ENCODE data around the gene CXCR3. TPM values are rescaled to one million over a fixed set of nuclear protein-coding genes. Genes with fewer than 3 reads are reported as not detected.

CXCR3 gene
- total RNA-seq, 2 experiments from 2014 or later: 42.4 to 43.8 TPM

GRCh38 chrX:71607488-71607887, 10.8 kb downstream of the CXCR3 start:
- Mint-ChIP-seq H3K27ac (peak overlapping the region; percentile 90), H3K4me1 (ENCODE audit: low read depth) (peaks cover 71% of the 10 kb centered on the region), H3K4me3 (no peak overlapping the region), H3K9me3 (peaks cover 9% of the 10 kb centered on the region), H3K36me3 (ENCODE audit: low read depth) (peaks cover 84% of the 10 kb centered on the region), H3K27me3 (no peaks in the 10 kb centered on the region)
- TF ChIP-seq CTCF (IDR thresholded peaks at IDR 0.05): no peak
- CTCF ChIA-PET: interaction anchor here (0.8 to 1.6 kb wide), 2 partner anchors 15 to 42 kb away, joined by 3 to 5 read pairs; no protein-coding TSS in a partner anchor
- DNase-seq: no peak
- no peak for ATAC-seq
- POLR2A ChIA-PET: interaction anchor here (1.1 kb wide), 1 partner anchor 31 kb away, joined by 4 read pairs; no protein-coding TSS in a partner anchor
- intact Hi-C loops (cut with micrococcal nuclease): no loop called here

GRCh38 chrX:71606536-71607216, 11.6 kb downstream of the CXCR3 start:
- intact Hi-C loops (cut with micrococcal nuclease): no loop called here
- peaks cover 70% of the 10 kb centered on the region for H3K4me1 Mint-ChIP-seq (ENCODE audit: low read depth)

GRCh38 chrX:71604796-71605568, 13.3 kb downstream of the CXCR3 start:
- POLR2A ChIA-PET: no interaction called here
- Mint-ChIP-seq H3K27me3 (no peaks in the 10 kb centered on the region), H3K27ac (peak overlapping the region; percentile 76), H3K9me3 (peaks cover 9% of the 10 kb centered on the region), H3K4me1 (ENCODE audit: low read depth) (peaks cover 67% of the 10 kb centered on the region), H3K36me3 (ENCODE audit: low read depth) (peaks cover 86% of the 10 kb centered on the region), H3K4me3 (no peak overlapping the region)
- ATAC-seq (no peak), DNase-seq (no peak)
- no peak for TF ChIP-seq CTCF (IDR thresholded peaks at IDR 0.05)
- intact Hi-C loops (cut with micrococcal nuclease): no loop called here
- CTCF ChIA-PET: no interaction called here

More at GRCh38 chrX:71606536-71607216, 11.6 kb downstream of the CXCR3 start:
- no peaks in the 10 kb centered on the region for H3K27me3 Mint-ChIP-seq
- TF ChIP-seq CTCF (IDR thresholded peaks at IDR 0.05): no peak
- DNase-seq: peak; percentile 26
- H3K36me3 Mint-ChIP-seq (ENCODE audit: low read depth): peaks cover 86% of the 10 kb centered on the region
- ATAC-seq: peak; percentile 87
- H3K4me3 Mint-ChIP-seq: peak overlapping the region; percentile 22
- ChIA-PET CTCF (interaction anchor here (0.9 kb wide), 1 partner anchor 10 kb away, joined by 3 read pairs; no protein-coding TSS in a partner anchor), POLR2A (interaction anchor here (1.1 kb wide), 1 partner anchor 30 kb away, joined by 4 read pairs; no protein-coding TSS in a partner anchor)
- peak overlapping the region; percentile 90 for H3K27ac Mint-ChIP-seq
- peaks cover 9% of the 10 kb centered on the region for H3K9me3 Mint-ChIP-seq

- Mint-ChIP-seq H3K36me3 (ENCODE audit: low read depth) (peaks cover 85% of the 10 kb centered on the region), H3K27me3 (no peaks in the 10 kb centered on the region), H3K4me1 (ENCODE audit: low read depth) (peaks cover 67% of the 10 kb centered on the region), H3K27ac (peak overlapping the region; percentile 55), H3K4me3 (no peak overlapping the region), H3K9me3 (peaks cover 9% of the 10 kb centered on the region)
- ATAC-seq (no peak), DNase-seq (no peak)
- CTCF ChIA-PET: interaction anchor here (0.8 to 1.2 kb wide), 3 partner anchors 19 to 48 kb away, joined by 3 to 5 read pairs (median 3); no protein-coding TSS in a partner anchor
- intact Hi-C loops (cut with micrococcal nuclease): no loop called here
- POLR2A ChIA-PET: no interaction called here
- TF ChIP-seq CTCF (IDR thresholded peaks at IDR 0.05): no peak
These were observed 14.2 kb downstream of the CXCR3 start for GRCh38 chrX:71604141-71604540.
